ENCODE measurements around the gene IFT122.
A peak's percentile ranks its signal among the peaks of the same experiment; 100 is the strongest.

IFT122 gene

DNA sequence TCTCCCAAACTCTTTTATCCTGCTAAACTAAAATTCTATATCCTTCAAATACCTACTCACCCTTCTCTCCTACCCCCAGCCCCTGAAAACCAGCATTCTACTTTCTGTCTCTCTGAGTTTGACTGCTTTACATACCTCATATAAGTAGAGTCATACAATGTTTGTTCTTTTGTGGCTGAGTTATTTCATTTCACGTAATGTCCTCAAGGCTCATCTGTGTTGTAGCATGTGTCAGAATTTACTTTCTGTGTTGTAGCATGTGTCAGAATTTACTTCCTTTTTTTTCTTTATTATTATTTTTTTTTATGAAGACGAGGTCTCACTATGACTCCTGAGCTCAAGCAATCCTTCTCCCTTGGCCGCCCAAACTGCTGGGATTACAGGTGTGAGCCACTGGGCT is 20.1 kb downstream of the IFT122 start:
- no peak for ATAC-seq (ENCODE audit: low read depth)
- Histone ChIP-seq H3K4me1 (ENCODE audit: insufficient read depth, poor library complexity, severe bottlenecking) (peaks cover 6% of the 10 kb centered on the region), H3K9me3 (ENCODE audit: severe bottlenecking) (no peaks in the 10 kb centered on the region), H3K27ac (ENCODE audit: poor library complexity, severe bottlenecking) (no peak overlapping the region), H3K4me3 (ENCODE audit: severe bottlenecking) (no peak overlapping the region), H3K36me3 (ENCODE audit: low read depth) (peaks cover 15% of the 10 kb centered on the region; the same call in 1 of the 2 replicates), H3K27me3 (ENCODE audit: insufficient read depth, poor library complexity, severe bottlenecking) (no peaks in the 10 kb centered on the region)
- no peak for TF ChIP-seq CTCF (IDR thresholded peaks at IDR 0.05; ENCODE audit: poor library complexity, severe bottlenecking)
- DNase-seq (ENCODE audit: low spot score), result no peak

GRCh38 chr3:129460572-129460971 is 20.5 kb downstream of the IFT122 start:
- no peaks in the 10 kb centered on the region for H3K9me3 ChIP-seq (ENCODE audit: severe bottlenecking)
- DNase-seq (ENCODE audit: low spot score) (no peak), ATAC-seq (ENCODE audit: low read depth) (no peak)
- no peak overlapping the region for H3K4me3 ChIP-seq (ENCODE audit: severe bottlenecking)
- no peak overlapping the region for H3K27ac ChIP-seq (ENCODE audit: poor library complexity, severe bottlenecking)
- H3K4me1 ChIP-seq (ENCODE audit: insufficient read depth, poor library complexity, severe bottlenecking), result peaks cover 6% of the 10 kb centered on the region
- H3K27me3 ChIP-seq (ENCODE audit: insufficient read depth, poor library complexity, severe bottlenecking), result no peaks in the 10 kb centered on the region
- H3K36me3 ChIP-seq (ENCODE audit: low read depth), result peaks cover 11% of the 10 kb centered on the region; the same call in 1 of the 2 replicates
- no peak for TF ChIP-seq CTCF (IDR thresholded peaks at IDR 0.05; ENCODE audit: poor library complexity, severe bottlenecking)

GRCh38 chr3:129461022-129461421 is 21.0 kb downstream of the IFT122 start:
- Histone ChIP-seq H3K4me1 (ENCODE audit: insufficient read depth, poor library complexity, severe bottlenecking) (peaks cover 6% of the 10 kb centered on the region), H3K36me3 (ENCODE audit: low read depth) (peaks cover 7% of the 10 kb centered on the region; the same call in 1 of the 2 replicates), H3K9me3 (ENCODE audit: severe bottlenecking) (no peaks in the 10 kb centered on the region), H3K4me3 (ENCODE audit: severe bottlenecking) (no peak overlapping the region), H3K27ac (ENCODE audit: poor library complexity, severe bottlenecking) (no peak overlapping the region), H3K27me3 (ENCODE audit: insufficient read depth, poor library complexity, severe bottlenecking) (no peaks in the 10 kb centered on the region)
- no peak for TF ChIP-seq CTCF (IDR thresholded peaks at IDR 0.05; ENCODE audit: poor library complexity, severe bottlenecking)
- no peak for DNase-seq (ENCODE audit: low spot score)
- no peak for ATAC-seq (ENCODE audit: low read depth)

- Histone ChIP-seq H3K36me3 (ENCODE audit: low read depth) (peaks cover 5% of the 10 kb centered on the region; the same call in 1 of the 2 replicates), H3K4me3 (ENCODE audit: severe bottlenecking) (no peak overlapping the region), H3K27me3 (ENCODE audit: insufficient read depth, poor library complexity, severe bottlenecking) (no peaks in the 10 kb centered on the region), H3K27ac (ENCODE audit: poor library complexity, severe bottlenecking) (no peak overlapping the region), H3K9me3 (ENCODE audit: severe bottlenecking) (no peaks in the 10 kb centered on the region), H3K4me1 (ENCODE audit: insufficient read depth, poor library complexity, severe bottlenecking) (peaks cover 6% of the 10 kb centered on the region)
- no peak for TF ChIP-seq CTCF (IDR thresholded peaks at IDR 0.05; ENCODE audit: poor library complexity, severe bottlenecking)
- DNase-seq (ENCODE audit: low spot score), result no peak
- ATAC-seq (ENCODE audit: low read depth), result peak; percentile 63
These were observed 21.6 kb downstream of the IFT122 start for GRCh38 chr3:129461461-129462146.

DNA sequence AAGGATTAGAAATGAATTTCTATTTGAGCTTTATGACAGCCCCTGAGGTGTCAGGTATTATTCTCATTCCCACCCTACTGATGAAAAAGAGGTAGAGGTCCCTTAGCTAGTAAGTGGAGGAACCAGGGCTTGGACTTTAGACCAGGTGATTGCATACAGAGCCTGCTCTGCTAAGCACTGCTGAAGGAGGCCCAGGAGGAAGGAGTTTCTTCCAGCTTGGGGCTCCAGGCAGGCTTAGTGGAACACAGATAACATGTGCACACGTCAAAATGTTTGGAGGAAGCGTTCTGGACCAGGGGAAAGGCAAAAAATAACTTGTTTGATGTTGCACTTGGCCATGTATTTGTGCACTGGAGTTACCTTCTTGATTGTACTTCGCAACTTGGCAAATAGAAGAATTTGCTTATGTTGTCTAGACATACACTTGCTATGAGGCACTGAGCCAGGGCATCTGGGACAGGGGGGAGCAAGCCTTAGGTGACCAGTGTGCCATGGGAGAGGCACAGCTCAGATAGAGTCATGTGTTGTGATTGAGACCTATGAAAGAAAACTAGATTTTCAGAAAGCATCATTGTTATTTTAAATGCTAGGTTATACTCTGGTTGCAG is 22.4 kb downstream of the IFT122 start:
- H3K4me1 ChIP-seq (ENCODE audit: insufficient read depth, poor library complexity, severe bottlenecking), result peaks cover 6% of the 10 kb centered on the region
- TF ChIP-seq CTCF (IDR thresholded peaks at IDR 0.05; ENCODE audit: poor library complexity, severe bottlenecking), result no peak
- H3K4me3 ChIP-seq (ENCODE audit: severe bottlenecking), result no peak overlapping the region
- no peak overlapping the region for H3K27ac ChIP-seq (ENCODE audit: poor library complexity, severe bottlenecking)
- DNase-seq (ENCODE audit: low spot score) (no peak), ATAC-seq (ENCODE audit: low read depth) (no peak)
- H3K27me3 ChIP-seq (ENCODE audit: insufficient read depth, poor library complexity, severe bottlenecking), result no peaks in the 10 kb centered on the region
- peaks cover 5% of the 10 kb centered on the region; the same call in 1 of the 2 replicates for H3K36me3 ChIP-seq (ENCODE audit: low read depth)
- H3K9me3 ChIP-seq (ENCODE audit: severe bottlenecking), result no peaks in the 10 kb centered on the region

Data from RWPE2 (cell line).